GM19043 (cell line): Measurements from ENCODE around the gene ODF4.
"Not testable (repeated sequence)": the region's sequence is repeated elsewhere in the genome, so short reads cannot be mapped to it uniquely, and the experiment has no call there.

Experiments
- ATAC-seq: cut with Tn5 transposase; IDR thresholded peaks from one replicate; pipeline ENCODE4 v1.9.1; 2021; ENCODE audit warnings: low read depth; ENCODE audit not compliant: unreplicated experiment

The ODF4 gene

GRCh38 chr17:8324923-8325322 lies 14.7 kb upstream of the ODF4 start:
- ATAC-seq = no peak

- ATAC-seq = no peak
Observed at GRCh38 chr17:8326511-8327302, 12.9 kb upstream of the ODF4 start.

- no peak for ATAC-seq
Observed at GRCh38 chr17:8327303-8327649, 12.4 kb upstream of the ODF4 start.

- ATAC-seq = no peak
Observed at GRCh38 chr17:8332128-8332527, 7.5 kb upstream of the ODF4 start.

GRCh38 chr17:8332688-8333087 lies 7.0 kb upstream of the ODF4 start:
- ATAC-seq = no peak

- ATAC-seq = no peak
Observed at GRCh38 chr17:8333281-8333680, 6.4 kb upstream of the ODF4 start.

GRCh38 chr17:8337802-8338752 lies 1.6 kb upstream of the ODF4 start:
- no peak for ATAC-seq

- no peak for ATAC-seq
Observed at GRCh38 chr17:8338753-8339140, 893 bp upstream of the ODF4 start.

- ATAC-seq = no peak
Observed at GRCh38 chr17:8341456-8341855, 1.8 kb downstream of the ODF4 start.

GRCh38 chr17:8345052-8345690 lies 5.5 kb downstream of the ODF4 start:
- no peak for ATAC-seq

GRCh38 chr17:8345951-8346665 lies 6.5 kb downstream of the ODF4 start:
- no peak for ATAC-seq

GRCh38 chr17:8347001-8347400 lies 7.4 kb downstream of the ODF4 start:
- ATAC-seq = not testable (repeated sequence)

- ATAC-seq = no peak
Observed at GRCh38 chr17:8350339-8350738, 10.7 kb downstream of the ODF4 start.

- ATAC-seq = no peak
Observed at GRCh38 chr17:8353736-8354135, 14.1 kb downstream of the ODF4 start.

- ATAC-seq = no peak
Observed at GRCh38 chr17:8354236-8354635, 14.6 kb downstream of the ODF4 start.

GRCh38 chr17:8357910-8358309 lies 18.3 kb downstream of the ODF4 start:
- ATAC-seq = no peak

GRCh38 chr17:8359769-8360168 lies 20.1 kb downstream of the ODF4 start:
- no peak for ATAC-seq

- no peak for ATAC-seq
Observed at GRCh38 chr17:8360260-8360659, 20.6 kb downstream of the ODF4 start.

- no peak for ATAC-seq
Observed at GRCh38 chr17:8360751-8361150, 21.1 kb downstream of the ODF4 start.

- ATAC-seq = no peak
Observed at GRCh38 chr17:8362651-8363332, 23.2 kb downstream of the ODF4 start.
